Neural crest cell (in vitro differentiated cells): ENCODE measurements around the gene DMAC2. TPM values are rescaled to one million over a fixed set of nuclear protein-coding genes. Genes with fewer than 3 reads are reported as not detected.
"Not testable (repeated sequence)": the region's sequence is repeated elsewhere in the genome, so short reads cannot be mapped to it uniquely, and the experiment has no call there.

Experiments
- DNase-seq: peaks from one replicate; pipeline ENCODE4 v3.0.0; 2021; ENCODE audit warnings: low read depth, mixed read lengths, low spot score
- H3K27ac Mint-ChIP-seq: one replicate; pipeline ENCODE4 v1.8.0; 2021; ENCODE audit warnings: mild to moderate bottlenecking, mixed read lengths; ENCODE audit not compliant: unreplicated experiment
- H3K27me3 Mint-ChIP-seq: 2 replicates; pipeline ENCODE4 v1.8.0; 2021; ENCODE audit warnings: low read depth, mild to moderate bottlenecking, mixed read lengths
- H3K36me3 Mint-ChIP-seq: 2 replicates; pipeline ENCODE4 v1.8.0; 2021; ENCODE audit warnings: low read depth, mild to moderate bottlenecking, mixed read lengths
- H3K4me1 Mint-ChIP-seq: 2 replicates; pipeline ENCODE4 v1.8.0; 2021; ENCODE audit warnings: mixed read lengths
- H3K4me3 Mint-ChIP-seq: one replicate; pipeline ENCODE4 v1.8.0; 2021; ENCODE audit warnings: mild to moderate bottlenecking, mixed read lengths
- H3K9me3 Mint-ChIP-seq: 2 replicates; pipeline ENCODE4 v1.8.0; 2021; ENCODE audit warnings: mixed read lengths
- total RNA-seq: library from RNA; stranded (reverse); gene quantifications from 2 replicates; pipeline ENCODE4 v1.2.1, GENCODE V29; 2021
- TF ChIP-seq, protein P1 (sequence below): fragments of 200-600 bp; sonication (generic); conservative IDR thresholded peaks from 2 replicates; pipeline ENCODE4 v1.5.0; 2021; ENCODE audit warnings: antibody characterized with exemption, mild to moderate bottlenecking

Gene DMAC2
- total RNA-seq, 1 donor from 2014 or later = 63.1 TPM

DNA sequence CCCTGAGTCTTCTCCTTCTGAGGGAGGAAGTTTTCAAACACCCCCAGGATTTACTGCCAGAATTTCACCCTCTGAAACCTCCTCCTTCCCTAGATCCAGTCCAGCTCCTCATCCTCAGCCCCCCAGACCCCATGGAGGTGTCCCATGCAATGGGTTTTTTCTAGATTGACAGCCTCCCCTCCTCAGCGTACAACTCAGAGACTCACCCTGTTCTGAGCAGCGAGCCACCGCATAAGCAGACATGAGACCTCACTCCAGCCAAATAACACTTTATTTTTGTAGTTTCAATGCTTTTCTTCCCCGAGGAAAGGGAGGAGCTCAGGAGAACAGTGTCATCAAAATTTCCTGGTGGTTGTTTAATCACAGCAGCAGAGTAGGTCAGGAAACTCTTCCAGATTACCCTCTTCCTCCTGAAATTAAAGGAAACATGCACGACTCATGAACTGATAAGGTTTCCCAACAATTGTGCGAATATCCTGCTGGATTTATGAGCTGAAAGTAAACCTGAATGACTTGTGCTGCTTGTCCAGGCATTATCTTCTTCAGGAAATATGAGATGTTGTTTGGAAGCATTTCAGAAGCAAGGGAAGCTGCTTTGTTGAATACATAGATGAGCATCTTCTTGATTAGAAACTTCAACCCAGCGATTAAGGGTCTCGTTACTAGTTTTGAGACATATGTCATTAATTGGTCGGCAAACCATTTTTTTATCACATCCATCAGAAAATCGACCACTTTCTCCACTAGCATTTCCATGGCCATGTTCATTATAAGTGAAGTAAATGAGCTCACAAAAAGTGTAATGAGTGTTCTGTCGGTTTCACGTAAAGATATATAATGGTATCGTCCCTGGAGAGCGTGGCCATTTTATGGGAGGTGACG, 39.4 kb upstream of the DMAC2 start:
- peaks cover 28% of the 10 kb centered on the region for H3K27me3 Mint-ChIP-seq
- H3K27ac Mint-ChIP-seq = no peak overlapping the region
- no peak overlapping the region for H3K4me3 Mint-ChIP-seq
- DNase-seq = no peak
- H3K36me3 Mint-ChIP-seq = no peaks in the 10 kb centered on the region
- H3K9me3 Mint-ChIP-seq = peaks cover 7% of the 10 kb centered on the region
- H3K4me1 Mint-ChIP-seq = no peaks in the 10 kb centered on the region
- TF ChIP-seq, protein P1, sequence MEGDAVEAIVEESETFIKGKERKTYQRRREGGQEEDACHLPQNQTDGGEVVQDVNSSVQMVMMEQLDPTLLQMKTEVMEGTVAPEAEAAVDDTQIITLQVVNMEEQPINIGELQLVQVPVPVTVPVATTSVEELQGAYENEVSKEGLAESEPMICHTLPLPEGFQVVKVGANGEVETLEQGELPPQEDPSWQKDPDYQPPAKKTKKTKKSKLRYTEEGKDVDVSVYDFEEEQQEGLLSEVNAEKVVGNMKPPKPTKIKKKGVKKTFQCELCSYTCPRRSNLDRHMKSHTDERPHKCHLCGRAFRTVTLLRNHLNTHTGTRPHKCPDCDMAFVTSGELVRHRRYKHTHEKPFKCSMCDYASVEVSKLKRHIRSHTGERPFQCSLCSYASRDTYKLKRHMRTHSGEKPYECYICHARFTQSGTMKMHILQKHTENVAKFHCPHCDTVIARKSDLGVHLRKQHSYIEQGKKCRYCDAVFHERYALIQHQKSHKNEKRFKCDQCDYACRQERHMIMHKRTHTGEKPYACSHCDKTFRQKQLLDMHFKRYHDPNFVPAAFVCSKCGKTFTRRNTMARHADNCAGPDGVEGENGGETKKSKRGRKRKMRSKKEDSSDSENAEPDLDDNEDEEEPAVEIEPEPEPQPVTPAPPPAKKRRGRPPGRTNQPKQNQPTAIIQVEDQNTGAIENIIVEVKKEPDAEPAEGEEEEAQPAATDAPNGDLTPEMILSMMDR = no peak

DNA sequence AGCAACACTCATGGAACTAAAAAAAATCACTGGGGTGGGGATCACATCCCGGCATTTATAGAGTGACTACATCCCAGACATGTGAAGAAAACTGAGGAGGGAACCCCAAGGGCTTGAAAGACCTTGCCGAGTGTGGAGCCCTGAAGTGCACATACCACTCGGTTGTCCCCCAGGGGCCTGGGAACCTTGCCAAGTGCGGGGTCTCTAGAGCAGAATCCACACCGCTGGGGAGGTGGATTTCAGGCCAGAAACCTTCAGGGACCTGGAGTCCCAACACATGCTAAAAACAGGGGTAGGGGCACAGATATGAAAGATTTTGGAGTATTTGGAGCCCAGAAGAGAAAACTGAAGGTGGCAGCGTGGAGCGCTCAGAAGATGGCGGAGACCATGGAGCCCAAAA, 38.5 kb upstream of the DMAC2 start:
- Mint-ChIP-seq H3K27me3 (peaks cover 32% of the 10 kb centered on the region), H3K36me3 (no peaks in the 10 kb centered on the region), H3K9me3 (peaks cover 6% of the 10 kb centered on the region), H3K27ac (no peak overlapping the region), H3K4me3 (no peak overlapping the region), H3K4me1 (no peaks in the 10 kb centered on the region)
- TF ChIP-seq, protein P1 = no peak
- DNase-seq = no peak

DNA sequence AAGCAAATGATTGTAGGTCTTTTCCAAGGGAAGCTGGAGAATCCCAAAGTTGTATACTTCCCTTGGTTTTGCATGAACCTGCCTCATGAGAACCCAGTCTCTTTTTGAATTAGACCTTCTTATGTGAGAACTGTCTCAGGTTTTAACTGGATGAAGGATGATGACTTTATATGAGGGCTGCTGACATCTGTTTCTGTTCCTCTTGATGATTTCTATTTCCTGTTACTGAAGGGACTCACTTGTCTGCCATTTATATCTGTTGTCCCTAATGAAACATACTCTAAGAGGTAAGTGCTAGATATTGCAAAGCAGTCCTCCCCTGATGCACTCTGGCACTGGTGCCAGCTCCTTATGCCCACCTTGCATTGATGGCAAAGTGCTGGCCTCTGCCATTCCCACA, 36.9 kb upstream of the DMAC2 start:
- Mint-ChIP-seq H3K9me3 (peaks cover 6% of the 10 kb centered on the region), H3K36me3 (no peaks in the 10 kb centered on the region), H3K27ac (no peak overlapping the region), H3K4me3 (no peak overlapping the region), H3K4me1 (no peaks in the 10 kb centered on the region), H3K27me3 (peaks cover 37% of the 10 kb centered on the region)
- TF ChIP-seq, protein P1 = no peak
- DNase-seq = no peak

DNA sequence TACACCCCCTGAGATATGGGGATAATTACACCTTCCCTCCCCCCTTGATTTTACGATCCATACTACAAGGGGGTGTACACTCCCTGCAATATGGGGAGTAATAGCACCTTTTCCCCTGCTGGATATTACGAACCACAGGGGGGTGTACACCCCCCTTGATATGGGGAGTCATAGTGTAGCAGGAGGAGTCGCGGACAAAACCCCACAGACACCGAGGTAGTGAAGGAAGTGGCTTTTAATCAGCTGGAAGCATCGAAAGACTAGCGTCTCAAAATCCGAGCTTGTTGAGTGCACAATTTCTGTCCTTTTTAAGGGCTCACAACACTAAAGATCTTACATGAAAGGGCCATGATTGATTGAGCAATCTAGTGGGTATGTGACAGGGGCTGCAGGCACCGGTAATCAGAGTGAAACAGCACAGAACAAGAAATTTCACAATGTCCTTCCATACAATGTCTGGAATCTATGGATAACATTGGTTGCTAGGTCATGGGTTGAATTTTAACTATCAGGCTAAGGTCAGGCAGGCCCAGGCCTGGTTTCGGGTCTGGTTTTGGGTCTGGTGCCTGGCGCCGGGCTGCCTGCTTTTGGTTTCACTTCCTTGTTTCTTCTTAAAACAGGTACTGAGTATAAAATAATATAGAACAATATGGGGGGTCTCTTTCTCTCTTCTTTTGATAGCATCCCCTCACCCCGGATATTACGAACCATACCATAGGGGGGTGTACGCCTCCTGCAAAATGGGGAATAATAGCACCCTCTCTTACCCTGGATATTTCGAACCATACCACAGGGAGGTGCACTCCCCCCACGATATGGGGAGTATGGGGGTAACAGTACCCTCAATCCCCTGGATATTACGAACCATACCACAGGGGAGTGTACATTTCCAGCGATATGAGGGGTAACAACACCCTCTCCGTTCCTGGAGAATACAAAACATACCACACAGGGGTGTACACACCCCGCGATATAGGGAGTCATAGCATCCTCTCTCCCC, 23.8 kb upstream of the DMAC2 start:
- H3K27me3 Mint-ChIP-seq = peaks cover 83% of the 10 kb centered on the region
- H3K4me3 Mint-ChIP-seq, H3K4me1 Mint-ChIP-seq, H3K27ac Mint-ChIP-seq, DNase-seq, H3K9me3 Mint-ChIP-seq, H3K36me3 Mint-ChIP-seq: not testable (repeated sequence)

DNA sequence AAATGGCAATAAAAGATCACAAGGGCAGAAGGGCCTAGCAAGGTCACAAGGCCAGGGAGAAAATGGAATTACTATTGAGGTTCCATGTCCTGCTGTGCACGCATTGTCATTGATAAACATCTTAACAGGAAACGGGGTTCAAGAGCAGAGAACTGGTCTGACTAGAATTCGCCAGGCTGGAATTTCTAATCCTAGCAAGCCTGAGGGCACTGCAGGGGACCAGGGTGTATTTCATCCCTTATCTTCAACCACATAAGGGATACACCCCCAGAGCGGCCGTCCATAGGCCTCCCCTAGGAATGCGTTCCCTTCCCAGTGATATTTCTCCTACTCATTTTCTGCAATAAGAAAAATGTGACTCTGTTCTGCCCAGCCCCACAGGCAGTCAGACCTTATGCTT, 22.8 kb upstream of the DMAC2 start:
- TF ChIP-seq, protein P1 = no peak
- H3K27me3 Mint-ChIP-seq = peaks cover 85% of the 10 kb centered on the region
- no peak overlapping the region for H3K4me3 Mint-ChIP-seq
- no peak for DNase-seq
- H3K27ac Mint-ChIP-seq = peak overlapping the region; percentile 68
- no peaks in the 10 kb centered on the region for H3K4me1 Mint-ChIP-seq
- peaks cover 7% of the 10 kb centered on the region for H3K9me3 Mint-ChIP-seq
- no peaks in the 10 kb centered on the region for H3K36me3 Mint-ChIP-seq
